HL-60/S4 (cell line): ENCODE data around the gene B9D2.

Experiments
- in situ Hi-C: fragments of 300-500 bp; cut with MboI; formaldehyde crosslinking; loops from 2 replicates; pipeline ENCODE4 v1.14.3; 2022; ENCODE audit warnings: low sequenced_read_pairs

Gene B9D2

GRCh38 chr19:41311613-41312012, 52.3 kb downstream of the B9D2 start:
- in situ Hi-C loops: no loop called here

GRCh38 chr19:41311072-41311471, 52.9 kb downstream of the B9D2 start:
- in situ Hi-C loops: no loop called here

DNA sequence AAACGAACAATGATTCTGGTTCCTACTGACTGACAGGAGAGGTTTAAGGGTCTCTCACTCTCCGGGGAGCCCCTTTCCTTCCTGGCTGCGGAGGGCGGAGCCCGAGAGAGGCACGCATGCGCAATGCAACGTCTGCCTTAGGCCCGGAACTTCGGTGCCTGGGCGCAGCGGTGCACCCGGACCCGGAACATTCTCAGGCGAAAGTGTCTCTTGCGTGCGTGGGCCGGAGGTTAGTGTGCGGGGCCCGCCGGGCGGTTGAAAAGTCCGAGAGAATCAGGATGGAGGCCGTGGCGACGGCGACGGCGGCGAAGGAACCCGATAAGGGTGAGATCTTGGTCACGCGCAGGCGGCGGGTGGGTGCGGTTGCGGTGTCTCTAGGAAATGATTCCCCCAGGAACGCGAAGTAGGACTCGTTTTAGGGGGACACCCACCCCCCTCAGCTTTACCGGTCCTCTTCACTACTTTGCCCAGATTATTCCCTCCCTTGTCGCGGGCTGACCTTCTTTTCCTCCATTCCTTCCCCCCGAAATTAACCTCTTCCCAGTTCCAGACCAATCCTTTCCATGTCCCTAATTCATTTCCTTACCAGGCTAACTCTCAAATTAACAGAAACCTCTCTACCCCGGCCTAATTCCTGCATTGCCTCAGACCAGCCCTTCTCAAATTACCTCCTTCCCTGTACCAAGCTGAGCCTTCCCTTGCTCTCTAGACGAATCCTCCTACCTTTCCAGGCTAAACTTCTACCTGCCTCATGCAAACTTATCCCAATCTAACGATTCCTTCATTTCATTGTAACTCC, 53.7 kb downstream of the B9D2 start, which contains the start of gene CCDC97:
Gene CCDC97, plus strand, starts transcription at position 140 of the 799 bp plus-strand sequence. Its CDS starts 139 bp downstream, at position 279.
- in situ Hi-C loops: no loop called here

DNA sequence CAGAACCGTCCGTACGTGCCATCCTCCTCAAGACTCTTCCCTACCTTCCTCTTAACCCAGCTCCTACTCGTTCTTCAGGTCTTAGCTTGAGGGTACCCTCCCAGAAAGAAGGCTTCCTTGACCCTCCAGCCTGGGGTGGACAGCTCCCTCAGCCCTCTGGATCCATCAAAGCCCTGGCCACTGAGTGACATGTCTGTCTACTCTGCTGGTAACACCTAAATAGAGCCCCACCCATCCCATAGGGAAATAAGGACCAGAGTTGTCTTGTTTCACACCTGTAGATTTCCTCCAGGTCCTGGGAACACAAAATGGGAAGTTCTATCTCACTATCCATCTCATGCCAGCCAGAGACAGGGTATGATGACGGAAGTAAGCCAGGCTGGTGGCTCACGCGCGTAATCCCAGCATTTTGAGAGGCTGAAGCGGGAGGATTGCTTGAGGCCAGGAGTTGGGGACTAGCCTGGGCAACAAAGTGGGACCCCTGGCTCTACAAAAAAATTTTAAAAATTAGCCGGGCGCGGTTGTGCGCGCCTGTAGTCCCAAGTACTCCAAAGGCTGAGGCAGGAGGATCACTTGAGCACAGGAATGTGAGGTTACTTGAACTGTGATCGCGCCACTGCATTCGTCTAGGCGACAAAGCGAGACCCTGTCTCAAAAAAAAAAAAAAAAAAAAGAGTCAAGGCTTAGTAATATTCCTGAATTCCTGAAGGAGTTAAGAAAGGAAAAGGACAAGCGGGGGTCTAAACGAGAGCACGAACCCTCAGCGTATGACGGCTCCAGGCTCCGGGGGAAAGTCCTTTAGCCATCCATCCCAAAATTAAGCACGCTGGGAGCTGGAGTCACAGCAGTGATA, 54.5 kb downstream of the B9D2 start:
- in situ Hi-C loops: no loop called here

DNA sequence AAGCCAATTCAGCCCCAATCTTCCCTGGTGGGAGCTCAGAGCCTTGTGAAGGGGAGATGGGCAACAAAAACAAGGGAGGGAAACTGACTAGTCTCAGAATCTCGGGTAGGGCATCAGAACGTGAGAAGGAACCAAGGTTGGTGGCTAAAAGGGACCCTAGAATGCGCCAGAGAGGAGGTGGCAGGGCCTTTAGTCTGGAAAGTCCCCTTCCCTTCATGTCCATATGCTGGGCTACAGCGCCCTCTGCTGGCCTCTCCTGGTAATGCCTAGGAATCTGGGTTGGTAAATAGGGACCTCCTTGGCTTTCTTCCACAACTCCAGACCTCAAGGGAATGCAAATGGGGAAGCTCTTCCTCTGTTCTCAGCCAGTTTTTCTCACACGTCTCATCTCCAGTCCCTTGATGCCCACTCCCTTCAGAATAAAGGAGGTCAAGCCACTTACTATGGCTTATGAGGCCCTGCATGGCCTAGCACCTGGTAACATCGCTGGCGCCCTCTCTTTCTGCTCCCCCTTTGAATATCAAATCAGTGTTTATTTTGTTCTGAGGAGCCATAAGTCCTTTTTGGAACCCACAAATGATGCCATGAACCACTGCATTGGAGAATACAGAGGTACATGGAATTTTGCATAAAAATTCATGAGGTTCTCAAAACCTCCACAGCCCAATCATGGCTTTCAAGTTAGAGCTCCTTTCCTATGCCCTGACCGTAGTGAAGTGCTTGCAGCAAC, 55.3 kb downstream of the B9D2 start:
- in situ Hi-C loops: no loop called here

- in situ Hi-C loops: no loop called here
Observed at GRCh38 chr19:41307954-41308449, 55.9 kb downstream of the B9D2 start.

- in situ Hi-C loops: no loop called here
Observed at GRCh38 chr19:41307090-41307875, 56.7 kb downstream of the B9D2 start.

GRCh38 chr19:41305927-41306793, 57.8 kb downstream of the B9D2 start:
- in situ Hi-C loops: no loop called here

- in situ Hi-C loops: no loop called here
Observed at GRCh38 chr19:41304706-41305483, 59.1 kb downstream of the B9D2 start.
